GM21390 (cell line): ENCODE data around the gene ESYT2.

Experiments used
- ATAC-seq: cut with Tn5 transposase; IDR thresholded peaks from one replicate; pipeline ENCODE4 v1.9.1; 2021; ENCODE audit not compliant: unreplicated experiment

ESYT2 gene

DNA sequence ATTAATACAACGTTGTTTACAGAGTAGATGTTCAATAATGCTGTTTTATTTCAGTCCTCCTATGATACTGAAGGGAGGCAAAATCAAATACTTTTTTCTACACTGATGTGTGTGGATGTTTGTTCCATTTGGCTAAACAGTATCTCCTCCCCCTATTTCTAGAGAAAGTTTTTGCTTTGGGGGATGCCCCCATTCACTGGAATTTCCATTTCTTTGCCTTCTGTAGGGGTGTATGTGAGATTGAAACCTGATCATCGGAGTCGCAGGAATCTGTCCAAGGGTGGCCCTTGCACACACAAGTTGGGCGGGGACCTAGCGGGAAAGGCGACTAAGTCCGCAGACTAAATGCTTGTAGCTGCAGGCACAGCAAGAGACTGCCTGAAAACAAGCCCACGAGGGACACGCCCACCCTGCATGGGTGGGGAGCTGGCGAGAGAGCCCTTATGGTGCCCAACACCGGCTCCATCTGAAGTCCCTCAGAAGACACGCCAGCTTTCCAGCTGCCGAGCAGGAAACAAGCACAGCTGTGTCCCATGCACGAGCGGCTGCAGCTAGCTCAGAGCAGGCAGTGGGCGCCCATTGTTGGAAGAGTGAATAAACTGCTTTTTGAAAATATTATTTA is 58.0 kb downstream of the ESYT2 start:
- no peak for ATAC-seq

DNA sequence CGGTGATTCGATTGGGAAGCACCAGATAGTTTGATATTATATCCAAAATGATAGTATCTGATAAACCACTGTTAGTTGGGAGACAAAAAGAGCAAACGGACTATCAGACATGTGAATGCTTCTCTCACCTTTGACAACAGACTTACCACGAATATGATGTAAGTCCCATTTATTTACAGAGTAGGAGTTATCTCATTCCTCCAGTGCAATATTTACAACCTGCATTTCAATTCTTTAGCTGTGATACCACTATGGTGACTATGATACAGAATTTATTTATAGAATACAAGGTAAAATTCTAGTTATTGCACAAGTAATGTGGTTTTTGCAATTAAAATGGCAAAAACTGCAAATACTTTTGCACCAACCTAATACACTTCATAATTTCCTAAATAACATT is 61.6 kb downstream of the ESYT2 start:
- ATAC-seq, result no peak

DNA sequence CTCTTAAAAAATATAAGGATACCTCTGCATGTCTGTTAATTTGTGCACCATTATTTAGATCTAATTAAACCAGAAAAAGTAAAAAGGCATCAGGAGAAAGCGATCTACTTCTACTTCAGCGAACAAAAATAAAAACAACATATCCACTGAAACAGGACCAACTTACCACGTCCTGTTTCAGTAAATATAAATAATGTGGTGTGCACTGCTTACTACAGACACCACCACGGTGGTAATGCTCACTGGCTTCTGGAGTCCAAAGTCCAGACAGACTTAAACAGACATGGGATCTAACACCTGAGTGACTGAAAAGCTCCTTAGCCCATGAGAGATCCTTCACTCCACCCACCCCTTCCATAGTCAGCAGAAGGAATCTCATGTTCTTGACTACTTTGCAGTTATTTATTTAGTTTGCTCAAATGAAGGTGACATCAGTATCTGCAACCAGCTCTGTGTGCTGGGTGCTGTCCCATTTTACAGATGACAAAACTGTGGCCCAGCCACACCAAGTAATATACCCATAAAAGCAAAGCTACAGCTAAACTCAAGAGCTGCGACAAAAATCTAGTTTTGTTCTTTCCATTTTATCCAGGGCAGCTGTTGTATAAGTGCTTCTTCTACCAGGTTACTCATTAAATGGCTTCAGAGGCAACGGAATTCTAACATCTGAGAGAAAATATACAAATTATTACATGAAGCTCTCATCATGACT is 62.6 kb downstream of the ESYT2 start:
- no peak for ATAC-seq

DNA sequence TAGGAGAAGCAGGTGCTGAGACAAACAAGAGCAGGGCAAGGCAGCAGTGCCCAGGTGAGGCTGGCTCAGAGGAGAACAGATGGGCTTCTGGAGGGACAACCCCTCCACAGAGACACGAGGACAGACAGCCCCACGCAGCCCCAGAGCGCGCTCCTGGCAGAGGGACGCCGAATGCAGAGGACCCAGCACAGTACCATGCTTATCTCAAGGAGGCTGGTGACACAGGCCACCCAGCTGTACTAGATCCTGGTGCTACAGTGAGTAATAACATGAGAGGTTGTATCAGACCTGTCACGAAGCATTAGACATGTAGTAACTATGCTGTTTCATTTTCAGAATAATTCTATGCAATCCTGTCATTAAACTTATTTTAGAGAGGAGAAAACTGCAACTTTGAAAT is 64.3 kb downstream of the ESYT2 start:
- no peak for ATAC-seq

DNA sequence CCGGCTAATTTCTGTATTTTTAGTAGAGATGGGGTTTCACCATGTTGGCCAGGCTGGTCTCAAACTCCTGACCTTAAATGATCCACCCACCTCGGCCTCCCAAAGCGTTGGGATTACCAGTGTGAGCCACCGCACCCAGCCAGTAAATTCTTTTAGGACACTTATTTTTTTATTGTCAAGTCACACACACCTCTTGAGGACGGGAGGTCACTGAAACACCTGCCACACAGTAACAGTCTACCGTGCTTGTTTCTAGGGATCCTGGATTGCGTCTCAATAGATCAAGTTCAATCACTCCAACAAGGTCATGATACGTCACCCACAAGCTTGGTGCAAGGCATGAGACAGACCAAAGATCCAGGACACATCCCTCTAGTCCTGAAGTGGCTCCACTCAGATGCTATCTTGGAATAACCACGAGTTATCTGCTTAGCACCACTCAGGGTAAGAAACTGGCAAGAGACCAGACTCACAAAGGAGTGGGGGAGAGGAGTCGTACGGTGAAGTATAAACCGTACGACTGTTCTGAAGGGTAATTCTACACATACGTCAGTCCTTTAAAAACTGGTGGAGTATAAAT is 65.8 kb downstream of the ESYT2 start:
- ATAC-seq, result no peak

DNA sequence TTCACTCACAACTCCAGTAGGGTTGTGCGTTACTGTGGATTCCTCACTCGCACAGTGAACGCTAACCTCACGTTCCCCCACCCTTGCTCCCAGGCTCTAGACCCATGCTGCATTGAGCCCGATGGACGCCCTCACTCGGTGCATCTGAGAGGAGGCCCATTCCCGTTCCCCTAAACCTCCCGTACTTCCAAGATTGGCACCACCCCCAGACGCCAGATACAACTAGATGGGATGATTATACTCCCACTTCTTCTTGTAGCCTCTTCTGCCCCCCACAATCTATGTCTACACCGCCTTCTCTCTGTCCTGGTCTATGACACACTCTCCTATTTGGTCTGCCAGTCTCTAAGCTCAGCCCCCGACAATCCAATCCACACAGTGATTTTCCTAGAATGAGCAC is 67.4 kb downstream of the ESYT2 start:
- no peak for ATAC-seq

DNA sequence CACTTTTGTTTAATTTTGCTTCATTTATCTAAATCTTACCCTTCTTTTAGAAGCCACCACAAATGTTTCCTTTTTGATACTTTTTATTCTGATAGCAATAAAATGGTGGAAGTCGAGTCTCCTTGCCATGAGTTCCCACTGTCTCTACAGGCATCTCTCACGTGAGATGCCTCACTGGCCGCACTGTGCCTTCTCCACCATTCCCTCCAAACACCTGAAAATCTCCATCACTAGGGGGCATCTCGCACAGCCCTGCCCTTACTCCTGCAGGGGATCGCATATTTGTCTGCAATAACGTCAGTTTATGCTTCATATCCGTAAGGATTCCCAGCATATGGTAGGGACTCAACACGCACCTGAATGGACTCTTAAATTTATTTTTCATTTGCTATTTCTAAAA is 68.4 kb downstream of the ESYT2 start:
- no peak for ATAC-seq

DNA sequence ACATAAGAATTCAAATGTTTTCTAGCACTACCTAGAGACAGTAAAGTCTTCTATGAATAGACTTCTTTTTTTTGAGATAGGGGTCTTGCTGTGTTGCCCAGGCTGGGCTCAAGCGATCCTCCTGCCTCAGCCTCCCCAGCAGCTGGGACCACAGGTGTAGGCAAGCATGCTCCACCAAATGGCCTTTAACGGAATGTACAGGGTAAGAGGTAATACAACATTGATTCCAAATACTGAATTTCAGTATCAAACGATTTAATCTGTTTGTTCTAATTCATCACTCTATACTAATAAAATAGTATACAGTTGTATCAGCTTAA is 68.9 kb downstream of the ESYT2 start:
- no peak for ATAC-seq

DNA sequence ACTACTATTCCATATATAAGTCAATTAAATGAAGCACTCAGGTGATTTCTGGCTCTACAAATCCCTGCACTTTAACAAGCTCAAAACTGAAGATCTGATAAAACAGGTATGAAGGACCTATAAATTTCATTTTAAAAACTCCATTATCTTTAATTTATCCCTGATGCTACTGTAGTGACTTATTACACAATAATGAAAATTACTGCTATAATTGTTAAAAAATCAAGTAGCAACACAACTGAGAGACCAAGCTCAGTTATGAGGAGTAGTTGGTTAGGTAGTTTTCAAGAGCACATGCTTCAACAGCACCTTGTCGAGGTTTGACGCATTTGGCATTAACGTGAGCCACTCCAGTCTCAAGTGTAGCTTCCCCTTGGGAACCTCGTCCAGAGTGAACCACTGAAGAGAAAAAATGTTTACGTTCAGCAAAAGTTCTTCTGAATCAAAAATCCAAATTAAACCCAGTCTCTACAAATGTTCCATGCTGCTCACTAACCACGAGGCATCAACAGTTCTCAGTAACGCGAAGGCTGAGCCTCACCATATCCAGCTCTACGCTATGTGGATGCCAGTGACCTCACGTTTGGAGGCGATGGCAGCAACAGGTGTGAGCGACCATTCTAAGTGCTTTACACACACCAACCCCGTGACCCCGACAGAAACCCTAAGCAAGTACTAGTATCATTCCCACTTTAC is 69.4 kb downstream of the ESYT2 start:
- no peak for ATAC-seq

DNA sequence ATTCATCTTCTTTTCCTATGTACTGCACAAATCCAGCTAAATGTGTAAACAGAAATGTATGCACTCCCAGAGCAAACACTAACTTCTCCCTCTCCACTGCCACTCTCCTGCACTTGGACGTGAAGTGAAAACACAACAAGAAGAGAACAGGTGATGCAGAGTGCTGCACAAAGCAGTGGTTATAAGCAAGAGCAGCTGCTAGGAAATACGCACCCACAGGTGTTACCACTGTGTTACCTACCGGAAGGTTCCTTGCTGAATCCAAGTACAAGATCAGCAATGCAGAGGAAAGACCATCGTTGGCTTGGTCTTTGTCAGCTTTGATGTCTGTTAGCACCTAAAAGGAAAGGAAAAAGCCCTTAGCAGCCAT is 70.1 kb downstream of the ESYT2 start:
- ATAC-seq, result no peak

DNA sequence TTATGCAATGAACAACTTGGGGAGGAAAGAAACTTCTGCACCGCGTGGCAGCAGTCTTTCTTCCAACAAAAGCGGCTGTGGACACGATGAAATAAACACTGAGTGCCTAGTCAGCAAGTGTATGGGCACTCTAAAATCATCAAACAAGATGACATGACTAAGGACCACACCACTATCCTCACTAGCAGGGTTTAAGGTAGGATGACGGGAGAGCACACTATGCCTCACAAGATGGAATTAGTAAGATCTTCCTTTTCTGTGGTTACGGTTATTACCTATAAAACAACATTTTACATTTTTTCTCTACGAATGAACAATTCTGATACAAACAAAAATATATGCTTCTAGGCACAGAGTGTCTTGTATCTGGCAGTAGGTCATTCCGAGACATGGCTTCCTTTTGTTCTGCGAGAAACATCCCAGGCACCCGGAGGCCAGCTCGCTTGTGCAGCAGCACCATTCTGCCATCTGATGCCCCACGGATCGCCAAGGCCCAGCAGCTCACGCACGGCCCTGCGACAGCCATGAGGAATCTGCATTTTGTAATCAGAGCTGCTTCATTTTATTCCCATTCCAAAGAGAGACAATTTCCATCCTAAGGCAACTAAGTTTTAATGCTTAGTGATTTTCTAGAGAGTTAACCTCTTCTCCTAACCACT is 70.6 kb downstream of the ESYT2 start:
- no peak for ATAC-seq

DNA sequence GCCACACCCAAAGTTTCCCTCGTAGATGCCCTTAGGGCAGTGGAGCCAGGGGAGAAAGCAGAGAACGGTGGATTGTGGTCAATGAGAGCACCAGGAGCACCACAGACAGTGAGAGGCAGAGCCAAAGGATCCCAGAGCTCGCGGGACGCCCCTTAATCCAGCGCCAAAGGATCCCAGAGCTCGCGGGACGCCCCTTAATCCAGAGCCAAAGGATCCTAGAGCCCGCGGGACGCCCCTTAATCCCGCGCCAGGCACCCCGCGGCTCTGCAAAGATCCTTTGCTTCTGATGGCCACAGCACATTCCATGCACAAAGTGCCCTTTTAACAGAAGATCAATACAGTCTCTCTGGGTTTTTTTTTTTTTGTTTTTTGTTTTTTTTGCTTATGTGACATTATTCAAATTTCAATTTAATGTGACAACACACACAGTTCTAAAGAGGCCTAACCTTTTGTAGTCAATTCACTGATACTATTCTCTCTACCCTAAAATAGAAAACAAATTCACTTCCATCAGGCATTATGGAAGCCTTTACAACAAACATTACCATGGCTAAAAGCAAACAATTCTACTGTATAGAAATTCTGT is 71.8 kb downstream of the ESYT2 start:
- ATAC-seq, result no peak

DNA sequence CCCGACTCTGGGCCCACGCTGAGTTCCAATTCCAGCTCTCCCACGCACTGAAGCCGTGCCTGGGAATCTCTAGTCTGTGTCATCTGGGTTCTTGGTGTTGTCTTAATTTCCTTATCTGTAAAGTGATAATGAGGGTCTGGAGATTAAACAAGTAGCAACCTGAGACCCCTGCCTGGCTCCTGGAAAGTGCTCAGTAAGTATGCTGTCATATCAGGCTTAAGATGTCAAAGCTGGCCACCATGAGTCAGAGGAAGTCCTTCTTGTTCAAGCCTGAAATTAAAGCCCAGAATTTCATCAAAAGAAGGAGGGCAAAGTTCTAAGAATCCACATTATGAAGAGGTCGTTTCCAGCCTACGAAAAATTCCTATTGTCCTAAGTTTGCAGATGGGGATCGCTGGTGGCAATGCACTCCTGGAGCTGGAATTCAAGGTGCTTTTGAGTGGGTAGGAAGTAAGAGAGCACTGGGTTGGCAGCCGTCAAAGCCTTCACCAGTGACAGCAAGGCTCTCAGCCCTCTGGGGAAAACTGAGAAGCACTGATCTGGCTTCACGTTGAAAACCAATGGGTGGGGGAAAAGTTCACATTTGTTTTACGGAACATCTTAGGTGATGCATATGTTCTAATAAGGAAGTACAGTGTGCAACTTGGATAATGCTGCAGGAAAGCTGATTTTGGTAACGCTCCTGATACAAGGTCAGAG is 74.4 kb downstream of the ESYT2 start:
- no peak for ATAC-seq

DNA sequence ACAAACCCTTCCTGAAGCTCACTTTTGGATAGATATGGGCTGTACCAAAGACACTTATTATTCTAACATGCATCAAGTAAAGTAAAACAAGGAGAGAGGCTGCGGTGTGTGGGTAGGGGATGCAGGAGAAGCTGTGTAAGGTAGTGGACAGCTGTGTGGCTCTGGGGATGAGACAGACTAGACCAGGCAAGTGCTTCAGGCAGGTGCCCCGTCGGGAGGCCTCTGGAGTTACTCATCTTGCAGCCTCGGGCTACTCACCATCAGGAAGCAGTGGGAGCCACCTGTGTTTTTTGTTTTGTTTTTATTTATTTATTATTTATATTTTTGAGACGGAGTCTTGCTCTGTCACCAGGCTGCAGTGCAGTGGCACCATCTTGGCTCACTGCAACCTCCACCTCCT is 75.4 kb downstream of the ESYT2 start:
- ATAC-seq, result no peak

DNA sequence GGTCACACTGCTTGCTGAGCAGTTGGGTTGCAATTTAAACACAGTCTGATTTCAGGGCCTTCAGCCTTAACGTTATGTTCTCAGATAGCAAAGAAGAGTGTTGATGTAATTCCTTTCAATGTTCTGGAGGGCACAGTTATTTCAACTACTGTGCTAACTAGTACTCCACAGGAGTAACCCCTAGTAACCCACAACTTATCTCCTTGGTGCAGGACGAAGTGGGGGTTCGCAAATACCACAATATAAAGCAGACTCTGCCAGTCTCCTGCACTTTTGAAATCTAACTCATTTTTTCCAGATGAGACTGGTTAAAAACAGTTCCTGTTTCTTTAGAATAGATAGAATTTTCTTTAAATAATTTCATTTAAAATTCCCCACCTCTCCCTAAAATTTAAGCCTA is 77.6 kb downstream of the ESYT2 start:
- ATAC-seq, result no peak

DNA sequence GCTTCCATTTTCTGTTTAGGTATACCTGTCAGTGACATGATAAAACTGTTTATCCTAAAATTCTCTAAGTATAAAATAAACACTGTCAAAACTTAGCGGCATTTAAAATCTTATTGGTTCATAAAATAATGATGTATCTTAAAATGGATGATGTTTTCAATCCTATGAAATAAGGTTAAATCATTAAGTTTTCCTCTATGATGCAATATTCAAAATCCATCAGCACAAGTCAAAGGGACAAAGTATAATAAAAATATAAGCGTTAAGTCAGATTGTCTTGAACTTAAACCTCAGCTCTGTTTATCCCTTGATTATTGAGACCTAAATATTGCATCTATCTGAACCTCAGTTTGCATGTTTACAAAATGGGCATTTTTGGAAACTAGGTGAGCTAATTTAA is 78.1 kb downstream of the ESYT2 start:
- ATAC-seq, result no peak

DNA sequence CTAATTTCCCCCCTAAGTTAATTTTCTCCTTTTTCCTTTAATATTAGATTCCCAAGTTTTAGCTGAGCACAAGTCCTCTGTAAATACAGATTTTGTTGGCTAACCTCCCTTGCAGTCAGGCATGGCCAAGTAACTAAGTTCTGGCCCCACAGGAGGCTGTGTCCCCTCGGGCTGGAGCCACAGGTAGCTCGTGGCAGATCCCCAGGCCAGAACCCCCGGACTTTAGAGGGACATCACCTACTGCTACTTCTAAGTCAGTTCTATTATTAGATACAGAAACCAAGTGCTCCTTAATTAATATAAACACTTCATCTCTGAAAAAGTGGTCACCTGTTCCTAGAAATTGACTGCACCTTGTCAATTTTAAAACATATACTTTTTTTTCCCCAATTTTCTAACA is 78.6 kb downstream of the ESYT2 start:
- no peak for ATAC-seq

DNA sequence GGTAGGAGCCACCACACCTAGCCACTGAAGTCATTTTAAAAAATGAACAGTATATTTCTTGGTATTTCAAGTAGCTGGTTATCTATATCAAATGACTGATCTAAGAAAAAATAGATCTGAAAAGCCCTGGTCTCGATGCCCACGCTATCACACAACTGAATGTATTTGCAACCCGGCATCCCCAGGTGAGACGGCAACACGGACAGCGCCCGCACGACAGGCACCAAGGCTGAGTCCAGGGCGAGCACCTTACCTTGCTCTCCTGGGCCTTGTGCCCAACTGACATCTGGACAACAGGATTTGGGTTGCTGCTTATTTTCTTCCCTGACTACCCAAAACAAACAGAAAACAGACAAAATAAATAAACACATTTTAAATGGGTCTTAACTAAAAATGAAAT is 79.9 kb downstream of the ESYT2 start:
- no peak for ATAC-seq

DNA sequence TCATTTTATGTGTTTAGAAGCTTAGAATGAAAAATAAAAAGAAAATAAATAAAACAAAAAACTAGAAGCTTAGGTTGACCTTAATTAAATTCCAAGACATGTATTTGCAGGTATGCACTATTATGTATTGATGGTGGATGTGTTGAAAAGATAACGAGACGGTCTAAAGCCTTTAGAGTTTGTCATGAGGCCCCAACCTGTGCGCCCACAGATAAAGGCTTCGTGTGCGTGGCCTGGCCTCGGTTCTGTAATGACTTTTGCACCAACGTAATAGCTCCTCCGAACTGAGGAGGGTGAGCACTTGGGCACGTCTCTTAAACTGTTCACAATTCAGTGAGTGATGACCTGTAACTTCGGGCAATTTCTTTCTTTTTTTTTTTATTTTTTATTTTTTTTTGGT is 81.0 kb downstream of the ESYT2 start:
- ATAC-seq, result no peak

DNA sequence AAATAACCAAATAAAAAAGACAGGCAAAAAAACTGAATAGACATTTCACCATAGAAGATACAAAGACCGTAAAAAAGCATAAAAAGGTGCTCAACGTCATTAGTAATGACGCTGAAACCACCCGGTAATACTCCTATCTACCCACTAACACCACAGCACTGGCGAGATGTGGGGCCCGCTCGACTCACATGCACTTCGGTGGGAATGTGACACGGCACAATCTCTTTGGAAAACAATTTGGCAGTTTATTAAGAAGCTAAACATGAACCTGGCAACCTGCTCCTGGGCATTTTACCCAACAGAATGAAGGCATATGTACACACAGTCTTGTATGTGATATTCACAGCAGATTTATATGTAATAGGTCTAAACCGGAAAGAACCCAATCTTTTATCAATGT is 81.9 kb downstream of the ESYT2 start:
- ATAC-seq, result no peak

DNA sequence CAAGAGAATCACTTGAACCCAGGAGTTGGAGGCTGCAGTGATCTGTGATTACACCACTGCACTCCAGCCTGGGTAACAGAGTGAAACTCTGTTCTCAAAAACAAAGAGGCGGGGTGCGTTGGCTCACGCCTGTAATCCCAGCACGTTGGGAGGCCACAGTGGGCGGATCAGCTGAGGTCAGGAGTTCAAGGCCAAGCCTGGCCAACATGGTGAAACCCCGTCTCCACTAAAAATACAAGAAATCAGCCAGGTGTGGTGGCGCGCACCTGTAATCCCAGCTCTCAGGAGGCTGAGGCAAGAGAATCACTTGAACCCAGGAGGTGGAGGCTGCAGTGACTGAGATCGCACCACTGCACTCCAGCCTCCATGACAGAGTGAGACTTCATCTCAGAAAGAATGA is 82.4 kb downstream of the ESYT2 start:
- no peak for ATAC-seq
